ENCODE data around the gene CCDC102B. TPM values are rescaled to one million over a fixed set of nuclear protein-coding genes. Genes with fewer than 3 reads are reported as not detected.

CCDC102B gene
- total RNA-seq, 2 donors from 2014 or later = 10.6 to 24.6 TPM

GRCh38 chr18:68916734-68917133, 118.9 kb downstream of the CCDC102B start:
- Histone ChIP-seq H3K4me1 (ENCODE audit: control insufficient read depth in 1 of 2, low read depth in 2 of 2) (no peaks in the 10 kb centered on the region), H3K4me3 (no peak overlapping the region), H3K9me3 (no peaks in the 10 kb centered on the region), H3K27ac (no peak overlapping the region), H3K27me3 (replicated peaks; ENCODE audit: insufficient read depth) (no peaks in the 10 kb centered on the region), H3K36me3 (no peaks in the 10 kb centered on the region)
- no peak for TF ChIP-seq CTCF (IDR thresholded peaks at IDR 0.05)
- ATAC-seq (ENCODE audit: insufficient number of reproducible peaks, low FRiP score, low read depth) (no peak), DNase-seq (ENCODE audit: low spot score) (no peak)

GRCh38 chr18:68918216-68918615, 120.3 kb downstream of the CCDC102B start:
- DNase-seq (ENCODE audit: low spot score) = no peak

GRCh38 chr18:68919900-68920299, 122.0 kb downstream of the CCDC102B start:
- Histone ChIP-seq H3K36me3 (no peaks in the 10 kb centered on the region), H3K4me3 (no peak overlapping the region), H3K27ac (no peak overlapping the region), H3K27me3 (replicated peaks; ENCODE audit: insufficient read depth) (no peaks in the 10 kb centered on the region), H3K9me3 (no peaks in the 10 kb centered on the region), H3K4me1 (ENCODE audit: control insufficient read depth in 1 of 2, low read depth in 2 of 2) (no peaks in the 10 kb centered on the region)
- DNase-seq (ENCODE audit: low spot score) (no peak), ATAC-seq (ENCODE audit: insufficient number of reproducible peaks, low FRiP score, low read depth) (no peak)
- TF ChIP-seq CTCF (IDR thresholded peaks at IDR 0.05) = no peak

More at GRCh38 chr18:68918216-68918615, 120.3 kb downstream of the CCDC102B start:
- Histone ChIP-seq H3K4me3 (no peak overlapping the region), H3K9me3 (no peaks in the 10 kb centered on the region), H3K27me3 (replicated peaks; ENCODE audit: insufficient read depth) (no peaks in the 10 kb centered on the region), H3K27ac (no peak overlapping the region), H3K4me1 (ENCODE audit: control insufficient read depth in 1 of 2, low read depth in 2 of 2) (no peaks in the 10 kb centered on the region), H3K36me3 (no peaks in the 10 kb centered on the region)
- TF ChIP-seq CTCF (IDR thresholded peaks at IDR 0.05) = no peak
- no peak for ATAC-seq (ENCODE audit: insufficient number of reproducible peaks, low FRiP score, low read depth)

GRCh38 chr18:68922392-68922791, 124.5 kb downstream of the CCDC102B start:
- no peaks in the 10 kb centered on the region for H3K4me1 ChIP-seq (ENCODE audit: control insufficient read depth in 1 of 2, low read depth in 2 of 2)
- no peak for TF ChIP-seq CTCF (IDR thresholded peaks at IDR 0.05)
- no peak overlapping the region for H3K4me3 ChIP-seq
- no peaks in the 10 kb centered on the region for H3K36me3 ChIP-seq
- H3K9me3 ChIP-seq = no peaks in the 10 kb centered on the region
- no peak for ATAC-seq (ENCODE audit: insufficient number of reproducible peaks, low FRiP score, low read depth)
- no peak for DNase-seq (ENCODE audit: low spot score)
- H3K27ac ChIP-seq = no peak overlapping the region
- no peaks in the 10 kb centered on the region for H3K27me3 ChIP-seq (replicated peaks; ENCODE audit: insufficient read depth)

GRCh38 chr18:68925268-68925667, 127.4 kb downstream of the CCDC102B start:
- no peak for TF ChIP-seq CTCF (IDR thresholded peaks at IDR 0.05)
- H3K27me3 ChIP-seq (replicated peaks; ENCODE audit: insufficient read depth) = no peaks in the 10 kb centered on the region
- H3K27ac ChIP-seq = no peak overlapping the region
- H3K4me1 ChIP-seq (ENCODE audit: control insufficient read depth in 1 of 2, low read depth in 2 of 2) = no peaks in the 10 kb centered on the region
- no peaks in the 10 kb centered on the region for H3K36me3 ChIP-seq
- no peaks in the 10 kb centered on the region for H3K9me3 ChIP-seq
- DNase-seq (ENCODE audit: low spot score) (no peak), ATAC-seq (ENCODE audit: insufficient number of reproducible peaks, low FRiP score, low read depth) (no peak)
- H3K4me3 ChIP-seq = no peak overlapping the region

All from thoracic aorta (tissue), 2 donors.